Fibroblast of skin of back (primary cell): ENCODE measurements around the gene ARL4A. TPM values are rescaled to one million over a fixed set of nuclear protein-coding genes. Genes with fewer than 3 reads are reported as not detected.
"Not testable (repeated sequence)": the region's sequence is repeated elsewhere in the genome, so short reads cannot be mapped to it uniquely, and the experiment has no call there.

Experiments
- DNase-seq: peaks from one replicate; pipeline ENCODE4 v3.0.0-alpha.2; 2013
- polyA plus RNA-seq, 2 experiments: library from polyadenylated mRNA; unstranded; fragments of 120-200 nt; gene quantifications; one replicate each; pipeline ENCODE4 v1.2.1, GENCODE V29; 2013; ENCODE audit not compliant: insufficient read length in 2 of 2

Gene ARL4A
- polyA plus RNA-seq (2013, experiment 1 of 2; ENCODE audit: insufficient read length), result 18.8 TPM
- 42.8 TPM for polyA plus RNA-seq (2013, experiment 2 of 2; ENCODE audit: insufficient read length)

- DNase-seq, result peak; percentile 96
These were observed at the start of gene ARL4A for GRCh38 chr7:12686891-12687717. Gene ARL4A (plus strand): TSS chr7:12687633. CDS start chr7:12688255, 622 bp downstream.

GRCh38 chr7:12637819-12638592 is 49.4 kb upstream of the ARL4A start:
- no peak for DNase-seq

- peak; percentile 44 for DNase-seq
These were observed 48.5 kb upstream of the ARL4A start for GRCh38 chr7:12638851-12639456.

GRCh38 chr7:12640299-12641096 is 46.9 kb upstream of the ARL4A start:
- no peak for DNase-seq

GRCh38 chr7:12641196-12641595 is 46.2 kb upstream of the ARL4A start:
- no peak for DNase-seq

GRCh38 chr7:12642508-12642907 is 44.9 kb upstream of the ARL4A start:
- no peak for DNase-seq

GRCh38 chr7:12643001-12643643 is 44.3 kb upstream of the ARL4A start:
- DNase-seq, result peak; percentile 70

GRCh38 chr7:12643644-12644043 is 43.8 kb upstream of the ARL4A start:
- DNase-seq, result no peak

- not testable (repeated sequence) for DNase-seq
These were observed 42.2 kb upstream of the ARL4A start for GRCh38 chr7:12645212-12645611.

- DNase-seq, result peak; percentile 90
These were observed 41.3 kb upstream of the ARL4A start for GRCh38 chr7:12646139-12646538.

- DNase-seq, result peak; percentile 94
These were observed 39.8 kb upstream of the ARL4A start for GRCh38 chr7:12647364-12648219.

GRCh38 chr7:12648704-12649261 is 38.6 kb upstream of the ARL4A start:
- DNase-seq, result no peak

- no peak for DNase-seq
These were observed 38.1 kb upstream of the ARL4A start for GRCh38 chr7:12649348-12649747.

- DNase-seq, result no peak
These were observed 37.4 kb upstream of the ARL4A start for GRCh38 chr7:12650080-12650479.

GRCh38 chr7:12653110-12653509 is 34.3 kb upstream of the ARL4A start:
- no peak for DNase-seq

- no peak for DNase-seq
These were observed 33.9 kb upstream of the ARL4A start for GRCh38 chr7:12653518-12653917.

- peak; percentile 56 for DNase-seq
These were observed 32.3 kb upstream of the ARL4A start for GRCh38 chr7:12655161-12655560.

- peak; percentile 96 for DNase-seq
These were observed 27.0 kb upstream of the ARL4A start for GRCh38 chr7:12660423-12660822.

GRCh38 chr7:12660986-12661385 is 26.4 kb upstream of the ARL4A start:
- DNase-seq, result not testable (repeated sequence)

GRCh38 chr7:12661581-12661980 is 25.9 kb upstream of the ARL4A start:
- DNase-seq, result no peak
